Karpas-422 (cell line): ENCODE measurements around the gene SNAP47. TPM values are rescaled to one million over a fixed set of nuclear protein-coding genes. Genes with fewer than 3 reads are reported as not detected.
A peak's percentile ranks its signal among the peaks of the same experiment; 100 is the strongest.

ENCODE experiments used
- DNase-seq: peaks from one replicate; pipeline ENCODE4 v3.0.0-alpha.2; 2015
- H2AFZ ChIP-seq: fragments of 200-600 bp; sonication (generic); 2 replicates; pipeline ENCODE4 v1.6.1; 2014; ENCODE audit warnings: antibody characterized with exemption, low read length, mixed read lengths
- H3K27ac ChIP-seq: fragments of 200-600 bp; sonication (generic); 2 replicates; pipeline ENCODE4 v1.5.1; 2014; ENCODE audit warnings: mild to moderate bottlenecking, low read length, moderate library complexity
- H3K27me3 ChIP-seq: fragments of 200-600 bp; sonication (generic); 2 replicates; pipeline ENCODE4 v1.6.1; 2014; ENCODE audit warnings: low read length, mixed read lengths
- H3K36me3 ChIP-seq: fragments of 200-600 bp; sonication (generic); 2 replicates; pipeline ENCODE4 v1.6.1; 2014; ENCODE audit warnings: low read length, mixed read lengths; ENCODE audit not compliant: insufficient read depth
- H3K4me1 ChIP-seq: fragments of 200-600 bp; sonication (generic); 2 replicates; pipeline ENCODE4 v1.6.1; 2014; ENCODE audit warnings: mild to moderate bottlenecking, low read length, mixed read lengths
- H3K4me2 ChIP-seq: fragments of 200-600 bp; sonication (generic); 2 replicates; pipeline ENCODE4 v1.6.1; 2014; ENCODE audit warnings: low read length, low read depth, mild to moderate bottlenecking; ENCODE audit not compliant: poor library complexity, severe bottlenecking
- H3K4me3 ChIP-seq: fragments of 200-600 bp; sonication (generic); 2 replicates; pipeline ENCODE4 v1.5.1; 2014; ENCODE audit warnings: mild to moderate bottlenecking, antibody characterized with exemption, low read length, mixed read lengths
- H3K79me2 ChIP-seq: fragments of 200-600 bp; sonication (generic); 2 replicates; pipeline ENCODE4 v1.6.1; 2014; ENCODE audit warnings: mild to moderate bottlenecking, low read length, mixed read lengths
- H3K9ac ChIP-seq: fragments of 200-600 bp; sonication (generic); 2 replicates; pipeline ENCODE4 v1.6.0; 2014; ENCODE audit warnings: low read length
- H3K9me2 ChIP-seq: fragments of 200-600 bp; sonication (generic), shearing (Covaris generic); replicated peaks from 2 replicates; pipeline ENCODE4 v1.6.0; 2014; ENCODE audit warnings: mild to moderate bottlenecking, low read length, moderate library complexity; ENCODE audit not compliant: insufficient read depth
- H3K9me3 ChIP-seq: fragments of 300-700, 200-600 bp; sonication (generic); 2 replicates; pipeline ENCODE4 v1.6.1; 2014; ENCODE audit warnings: low read length, mixed read lengths
- H4K20me1 ChIP-seq: fragments of 200-600 bp; sonication (generic); 2 replicates; pipeline ENCODE4 v1.6.1; 2014; ENCODE audit warnings: mild to moderate bottlenecking, antibody characterized with exemption, low read length, low read depth; ENCODE audit not compliant: insufficient read depth
- total RNA-seq: library from RNA; depleted of rRNA; stranded (reverse); fragments of >200 nt; shearing (Covaris generic); gene quantifications from 2 replicates; pipeline ENCODE4 v1.2.3, GENCODE V29; 2014; ENCODE audit warnings: low replicate concordance

The SNAP47 gene
- total RNA-seq, 1 experiment from 2014 or later: 15.3 TPM

DNA sequence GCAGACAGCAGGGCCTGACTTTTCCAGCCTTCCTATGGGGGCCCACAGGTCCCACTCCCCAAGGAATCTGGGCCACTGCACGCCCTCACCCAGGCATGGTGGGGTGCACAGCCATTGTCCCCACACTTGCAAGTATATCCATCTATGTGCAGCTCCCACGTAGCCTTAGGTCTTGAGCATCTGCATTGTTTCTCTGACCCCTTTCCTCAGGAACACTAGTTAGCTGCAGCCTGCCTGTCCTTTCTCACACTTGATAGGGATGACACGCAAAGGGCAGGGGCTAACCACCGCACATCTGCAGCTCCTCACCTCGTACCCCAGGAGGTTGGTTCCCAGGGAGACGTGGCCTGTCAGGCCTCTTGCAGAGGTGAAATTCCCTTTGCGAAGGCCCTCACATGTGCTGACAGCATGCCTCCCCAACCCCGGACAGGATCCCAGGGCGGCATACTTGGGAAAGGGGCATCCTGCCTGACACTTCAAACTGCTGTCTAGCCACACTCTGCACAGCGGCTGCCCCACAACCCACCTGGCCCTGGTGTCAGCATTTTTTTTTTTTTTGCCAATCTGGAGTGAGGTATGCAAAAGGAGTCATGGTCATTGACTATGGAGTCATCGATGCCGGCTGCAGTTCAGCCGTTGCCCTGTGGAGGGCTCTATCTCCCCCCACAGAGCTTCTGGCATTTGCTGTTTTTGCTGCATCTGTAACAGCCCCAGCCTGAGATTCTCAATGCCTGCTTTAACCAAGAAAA lies 5.2 kb upstream of the SNAP47 start:
- Histone ChIP-seq H4K20me1 (peaks cover 13% of the 10 kb centered on the region), H3K9ac (no peak overlapping the region), H2AFZ (no peak overlapping the region), H3K4me2 (no peak overlapping the region), H3K4me1 (peaks cover 40% of the 10 kb centered on the region), H3K4me3 (no peak overlapping the region), H3K27me3 (no peaks in the 10 kb centered on the region), H3K9me3 (no peaks in the 10 kb centered on the region), H3K79me2 (peaks cover 18% of the 10 kb centered on the region), H3K9me2 (no peaks in the 10 kb centered on the region), H3K27ac (no peak overlapping the region), H3K36me3 (no peaks in the 10 kb centered on the region)
- DNase-seq: peak; percentile 92

GRCh38 chr1:227730630-227731151 lies 4.5 kb upstream of the SNAP47 start:
- H2AFZ ChIP-seq: no peak overlapping the region
- no peaks in the 10 kb centered on the region for H3K36me3 ChIP-seq
- peaks cover 40% of the 10 kb centered on the region for H3K4me1 ChIP-seq
- H3K9ac ChIP-seq: no peak overlapping the region
- H3K27me3 ChIP-seq: no peaks in the 10 kb centered on the region
- H3K79me2 ChIP-seq: peaks cover 22% of the 10 kb centered on the region
- no peak overlapping the region for H3K4me2 ChIP-seq
- no peaks in the 10 kb centered on the region for H3K9me3 ChIP-seq
- H3K27ac ChIP-seq: no peak overlapping the region
- no peak for DNase-seq
- no peaks in the 10 kb centered on the region for H3K9me2 ChIP-seq
- peaks cover 13% of the 10 kb centered on the region for H4K20me1 ChIP-seq
- no peak overlapping the region for H3K4me3 ChIP-seq

- Histone ChIP-seq H3K4me3 (no peak overlapping the region), H3K9me2 (no peaks in the 10 kb centered on the region), H3K36me3 (no peaks in the 10 kb centered on the region), H2AFZ (no peak overlapping the region), H3K4me2 (no peak overlapping the region), H3K9ac (no peak overlapping the region), H3K79me2 (peaks cover 27% of the 10 kb centered on the region), H3K4me1 (peaks cover 43% of the 10 kb centered on the region), H3K9me3 (no peaks in the 10 kb centered on the region), H4K20me1 (peaks cover 13% of the 10 kb centered on the region), H3K27me3 (no peaks in the 10 kb centered on the region), H3K27ac (no peak overlapping the region)
- DNase-seq: no peak
Measured at GRCh38 chr1:227731241-227731677, 4.0 kb upstream of the SNAP47 start.

GRCh38 chr1:227731696-227732585 lies 3.3 kb upstream of the SNAP47 start:
- peaks cover 50% of the 10 kb centered on the region for H3K4me1 ChIP-seq
- H3K9ac ChIP-seq: no peak overlapping the region

GRCh38 chr1:227732586-227733308 lies 2.5 kb upstream of the SNAP47 start:
- Histone ChIP-seq H3K4me2 (no peak overlapping the region), H3K9ac (no peak overlapping the region), H4K20me1 (peaks cover 13% of the 10 kb centered on the region), H3K9me2 (no peaks in the 10 kb centered on the region), H3K9me3 (no peaks in the 10 kb centered on the region), H3K27ac (no peak overlapping the region), H3K4me1 (peaks cover 51% of the 10 kb centered on the region), H3K4me3 (no peak overlapping the region), H2AFZ (no peak overlapping the region), H3K79me2 (peaks cover 42% of the 10 kb centered on the region), H3K36me3 (no peaks in the 10 kb centered on the region), H3K27me3 (no peaks in the 10 kb centered on the region)
- no peak for DNase-seq

More at GRCh38 chr1:227731696-227732585, 3.3 kb upstream of the SNAP47 start:
- Histone ChIP-seq H3K27me3 (no peaks in the 10 kb centered on the region), H3K27ac (no peak overlapping the region), H3K9me3 (no peaks in the 10 kb centered on the region), H3K79me2 (peaks cover 34% of the 10 kb centered on the region), H3K4me2 (no peak overlapping the region), H2AFZ (no peak overlapping the region), H3K9me2 (no peaks in the 10 kb centered on the region), H3K36me3 (no peaks in the 10 kb centered on the region), H4K20me1 (peaks cover 13% of the 10 kb centered on the region), H3K4me3 (no peak overlapping the region)
- DNase-seq: no peak

- Histone ChIP-seq H3K36me3 (no peaks in the 10 kb centered on the region), H3K4me3 (peak overlapping the region; percentile 83; the same call in 1 of the 2 replicates), H3K79me2 (peaks cover 48% of the 10 kb centered on the region), H3K9me3 (no peaks in the 10 kb centered on the region), H3K9ac (no peak overlapping the region), H4K20me1 (peaks cover 13% of the 10 kb centered on the region), H3K4me2 (peak overlapping the region; percentile 79), H3K27ac (no peak overlapping the region), H2AFZ (no peak overlapping the region), H3K4me1 (peaks cover 48% of the 10 kb centered on the region), H3K27me3 (no peaks in the 10 kb centered on the region), H3K9me2 (no peaks in the 10 kb centered on the region)
- DNase-seq: no peak
Measured at GRCh38 chr1:227733309-227733705, 1.9 kb upstream of the SNAP47 start.

DNA sequence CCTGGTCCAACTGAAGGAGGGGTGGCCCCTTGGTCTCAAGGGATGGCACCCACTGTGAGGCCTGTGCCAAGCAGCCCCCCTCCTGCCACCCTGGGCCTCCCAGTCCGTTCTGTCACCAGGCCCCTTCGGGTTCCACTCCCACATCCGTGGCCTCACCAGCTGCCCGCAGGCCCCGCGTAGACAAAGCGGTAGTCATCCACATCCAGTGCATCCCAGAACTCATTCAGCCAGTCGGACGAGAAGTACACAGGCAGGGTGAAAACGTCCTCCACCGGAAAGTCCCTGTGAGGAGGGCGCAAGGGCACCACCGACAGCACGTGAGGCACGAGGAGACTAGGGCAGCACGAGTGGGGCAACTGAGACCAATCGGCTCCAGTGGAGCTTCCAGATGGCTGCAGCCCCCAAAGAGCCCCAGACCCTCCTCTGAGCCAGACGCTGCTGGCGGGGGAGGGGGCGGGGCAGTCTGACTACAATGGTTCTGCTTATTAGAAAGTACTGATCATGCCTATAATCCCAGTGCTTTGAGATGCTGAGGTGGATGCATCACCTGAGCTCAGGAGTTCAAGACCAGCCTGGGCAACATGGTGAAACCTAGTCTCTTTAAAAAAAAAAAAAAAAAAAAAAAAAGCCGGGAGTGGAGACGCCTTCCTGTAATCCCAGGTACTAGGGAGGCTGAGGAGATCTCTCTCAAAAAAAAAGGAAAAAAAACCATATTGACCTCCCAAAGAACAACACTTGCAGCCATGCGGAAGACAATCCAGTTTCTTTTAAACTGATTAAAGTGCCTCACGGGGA lies 1.3 kb upstream of the SNAP47 start:
- no peaks in the 10 kb centered on the region for H3K9me3 ChIP-seq
- no peak overlapping the region for H2AFZ ChIP-seq
- H3K4me1 ChIP-seq: peaks cover 43% of the 10 kb centered on the region
- H3K79me2 ChIP-seq: peaks cover 54% of the 10 kb centered on the region
- H3K4me3 ChIP-seq: peak overlapping the region; percentile 83
- H3K4me2 ChIP-seq: peak overlapping the region; percentile 79
- DNase-seq: no peak
- H3K27me3 ChIP-seq: no peaks in the 10 kb centered on the region
- H3K27ac ChIP-seq: no peak overlapping the region; the same call in 1 of the 2 replicates
- H4K20me1 ChIP-seq: peaks cover 17% of the 10 kb centered on the region
- H3K9me2 ChIP-seq: no peaks in the 10 kb centered on the region
- no peaks in the 10 kb centered on the region for H3K36me3 ChIP-seq
- peak overlapping the region; percentile 88 for H3K9ac ChIP-seq
